CD4-positive, alpha-beta T cell treated with Interleukin-21 for 1 hour (primary cell): ENCODE results near the gene C1orf53.

Experiments used
- DNase-seq: peaks from one replicate; pipeline ENCODE4 v3.0.0-alpha.2; 2020

The C1orf53 gene

GRCh38 chr1:197908716-197909220 lies 6.3 kb downstream of the C1orf53 start:
- DNase-seq, result no peak

DNA sequence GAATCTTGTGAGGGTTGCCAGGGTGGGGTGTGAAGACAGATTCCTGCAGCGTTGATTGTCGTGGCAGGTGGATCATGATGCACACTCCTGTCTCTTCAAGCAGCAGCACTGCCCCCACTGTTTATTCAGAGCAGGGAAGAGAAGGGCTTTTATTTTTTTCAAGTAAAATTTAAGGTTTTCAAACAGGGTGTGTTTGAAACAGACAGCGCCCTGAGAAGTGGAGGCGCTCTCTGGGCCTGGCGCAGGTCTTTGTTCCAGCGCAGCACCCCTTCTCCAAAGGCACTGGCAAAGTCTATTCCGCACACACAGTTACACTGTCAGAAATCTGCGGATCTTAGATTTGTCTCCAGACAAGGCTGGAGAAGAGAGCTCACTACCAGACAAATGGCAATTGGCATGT lies 7.0 kb downstream of the C1orf53 start:
- no peak for DNase-seq

- DNase-seq, result no peak
Observed at GRCh38 chr1:197910120-197910991, 7.9 kb downstream of the C1orf53 start.

GRCh38 chr1:197911111-197911856 lies 8.9 kb downstream of the C1orf53 start:
- no peak for DNase-seq

GRCh38 chr1:197911857-197912696 lies 9.6 kb downstream of the C1orf53 start:
- no peak for DNase-seq

DNA sequence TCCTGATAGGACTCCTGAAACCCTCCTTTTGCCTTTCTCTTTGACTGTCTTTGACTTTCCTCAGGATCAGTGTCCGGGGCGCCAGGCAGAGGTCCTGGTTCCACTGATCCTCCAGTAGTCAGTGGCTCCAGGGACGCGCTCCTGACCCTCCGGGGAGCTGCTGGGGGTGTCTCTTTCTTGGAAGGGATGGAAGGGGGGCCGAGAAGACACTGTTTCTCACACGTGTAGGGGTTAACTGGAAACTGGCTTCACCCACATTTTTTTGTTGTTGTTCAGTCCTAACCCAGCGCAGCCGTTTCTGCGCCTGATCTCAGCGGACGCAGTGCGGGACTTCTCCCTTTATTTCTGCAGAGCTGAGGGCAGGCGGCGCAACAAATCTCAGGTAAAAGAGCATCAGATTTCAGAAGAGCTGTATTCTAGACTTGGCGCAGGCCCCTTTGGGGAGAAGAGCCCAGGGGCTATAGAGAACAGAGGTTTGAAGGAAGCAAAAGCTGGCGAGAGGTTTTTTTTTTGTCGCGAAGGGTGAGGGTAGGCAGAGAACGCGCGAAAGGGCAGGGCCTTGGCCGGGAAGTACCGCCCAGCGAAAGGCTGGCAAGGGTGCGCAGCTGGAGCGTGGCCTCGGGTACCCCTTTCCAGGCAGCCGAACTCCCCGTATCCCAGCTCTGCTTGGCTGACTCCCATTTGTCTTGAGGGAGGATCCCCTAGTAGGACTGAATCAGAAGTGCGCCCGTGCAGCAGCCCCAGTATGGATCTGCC lies 10.5 kb downstream of the C1orf53 start:
- no peak for DNase-seq

GRCh38 chr1:197913495-197914276 lies 11.3 kb downstream of the C1orf53 start:
- DNase-seq, result no peak

DNA sequence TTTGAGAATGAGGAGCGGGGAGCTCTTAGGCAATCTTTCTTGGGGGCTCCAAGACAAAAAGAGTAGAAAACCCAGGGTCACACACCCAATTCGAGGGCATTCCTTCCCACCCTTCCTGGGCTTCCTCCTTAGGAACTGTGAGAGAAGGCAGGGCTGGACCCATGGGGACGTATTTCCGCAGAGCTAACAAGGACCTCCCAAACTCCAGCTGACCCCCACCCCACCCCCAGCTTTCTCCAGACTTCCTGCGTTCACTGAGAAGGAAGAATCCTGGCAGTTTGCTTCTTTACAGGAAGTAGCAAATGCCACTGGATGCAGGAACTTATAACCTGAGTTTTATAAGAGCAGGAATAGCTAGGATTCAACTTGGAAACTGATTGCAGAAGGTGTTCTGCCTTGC lies 12.1 kb downstream of the C1orf53 start:
- DNase-seq, result no peak

DNA sequence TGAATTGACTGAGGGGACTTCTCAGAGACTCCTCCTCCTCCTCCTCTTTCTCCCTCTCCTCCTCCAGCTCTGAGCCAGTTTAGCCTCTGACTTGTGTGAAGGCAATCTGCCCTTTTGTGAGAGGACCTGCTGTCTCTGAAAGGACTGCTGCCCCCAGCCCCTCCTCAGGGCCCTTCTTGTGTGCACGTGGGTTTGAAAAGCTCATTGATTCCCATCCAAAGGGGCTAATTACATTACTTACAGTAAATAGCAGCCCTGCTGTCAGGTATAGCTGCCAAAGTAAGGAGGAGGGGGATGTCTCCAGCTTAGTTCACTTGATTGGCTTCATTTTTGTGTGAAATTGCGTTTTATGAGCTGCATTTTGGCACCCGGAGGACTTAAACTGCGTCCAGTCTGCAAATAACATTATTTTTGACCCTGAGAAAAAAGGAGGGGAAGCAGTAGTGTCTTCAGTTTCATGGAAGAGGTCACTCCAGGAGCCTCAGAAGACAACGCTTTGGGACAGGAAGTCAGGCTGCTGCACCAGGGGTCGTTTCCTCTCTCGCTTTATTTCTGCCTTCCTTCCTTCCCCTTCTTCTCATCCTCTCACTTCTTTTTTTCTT lies 12.9 kb downstream of the C1orf53 start:
- no peak for DNase-seq

DNA sequence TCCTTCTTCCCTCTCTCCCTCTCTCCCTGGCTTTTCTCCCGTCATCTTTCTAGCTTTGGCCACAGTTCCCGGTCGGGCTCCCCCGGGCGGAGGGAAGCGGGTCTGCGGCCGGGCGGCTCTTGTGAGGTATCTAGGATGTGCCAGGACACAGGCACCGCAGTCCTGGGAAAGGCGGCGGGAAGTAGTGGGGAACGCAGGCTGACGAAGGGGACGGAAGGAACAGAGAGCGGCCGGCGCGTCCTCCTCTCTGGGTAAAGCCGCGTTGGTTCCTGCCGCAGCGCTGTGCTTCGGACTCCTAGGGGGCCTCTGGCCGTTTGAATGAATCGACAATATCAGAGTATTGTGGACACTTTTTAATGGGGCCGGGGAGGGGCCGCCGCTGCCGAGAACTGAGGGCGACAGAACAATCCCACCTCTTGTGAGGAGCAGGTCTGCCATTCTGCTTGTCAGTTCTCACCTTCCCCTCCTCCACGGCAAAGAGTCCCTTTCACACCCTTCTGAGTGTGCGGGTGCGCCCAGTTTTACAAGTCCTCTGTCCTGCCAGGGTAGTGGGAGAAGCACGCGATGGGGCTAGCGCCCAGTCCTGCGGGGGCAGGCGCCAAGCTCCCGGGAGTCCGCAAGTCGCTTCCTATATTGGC lies 13.6 kb downstream of the C1orf53 start:
- no peak for DNase-seq

DNA sequence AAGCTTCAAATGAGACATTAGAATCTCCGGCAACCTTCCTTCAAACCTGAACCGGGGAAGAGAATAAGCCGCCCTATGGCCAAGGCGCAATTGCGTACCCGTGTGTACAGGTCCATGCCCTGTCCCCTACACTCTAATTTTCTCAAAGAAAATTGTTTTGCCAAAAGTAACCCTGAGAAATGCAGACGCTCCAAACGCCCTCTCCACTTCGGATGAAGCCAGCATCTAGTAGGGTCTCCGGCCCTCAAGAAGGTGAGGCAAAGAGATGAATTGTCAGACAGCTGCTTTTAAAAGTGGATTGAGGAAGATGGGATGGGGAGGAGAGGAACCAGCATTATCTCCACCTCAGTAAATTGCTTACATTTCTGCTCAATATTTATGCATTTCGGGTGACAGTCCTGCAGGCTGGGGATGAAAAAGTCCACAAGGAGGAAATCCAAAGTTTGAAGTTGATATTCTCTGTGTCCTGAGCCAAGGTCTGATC lies 14.1 kb downstream of the C1orf53 start:
- no peak for DNase-seq

DNA sequence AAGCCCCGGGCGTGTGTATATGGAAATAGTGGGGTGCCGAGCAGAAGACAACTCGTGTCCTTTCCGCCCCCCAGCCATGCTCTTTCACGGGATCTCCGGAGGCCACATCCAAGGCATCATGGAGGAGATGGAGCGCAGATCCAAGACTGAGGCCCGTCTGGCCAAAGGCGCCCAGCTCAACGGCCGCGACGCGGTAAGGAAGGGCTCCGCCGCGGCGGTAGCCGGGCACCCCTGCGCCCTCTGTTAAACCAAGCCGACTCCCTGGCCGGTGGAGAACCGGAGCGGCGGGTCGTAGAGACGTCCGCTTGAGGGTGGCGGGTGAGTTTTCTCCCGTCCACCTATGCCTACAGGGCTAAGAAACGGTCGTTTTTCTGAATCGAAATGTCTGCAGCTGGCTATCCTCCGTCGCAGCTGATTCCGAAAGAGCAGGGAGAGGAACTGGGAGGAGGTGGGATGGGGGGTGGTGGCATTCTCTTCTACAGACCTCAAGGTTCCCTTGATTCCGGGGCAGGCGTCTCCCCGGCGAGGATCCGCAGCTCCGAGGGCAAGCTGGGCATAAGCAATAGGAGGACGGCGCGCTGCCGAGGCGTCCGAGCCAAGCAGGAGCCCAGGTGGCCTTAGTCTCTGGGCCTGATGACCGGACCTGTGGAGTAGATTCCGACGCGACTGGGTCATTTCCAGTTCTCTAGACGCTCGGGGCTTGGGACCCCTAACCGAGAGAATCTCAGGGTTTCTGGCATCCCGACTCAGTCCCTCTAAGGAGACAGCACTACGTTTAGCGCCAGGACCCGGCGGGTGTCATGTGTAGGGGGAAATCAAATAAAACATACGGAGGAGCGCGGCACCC lies 15.6 kb downstream of the C1orf53 start:
- DNase-seq, result no peak

- DNase-seq, result no peak
Observed at GRCh38 chr1:197918807-197919345, 16.4 kb downstream of the C1orf53 start.

GRCh38 chr1:197919346-197920066 lies 17.1 kb downstream of the C1orf53 start:
- DNase-seq, result no peak

- no peak for DNase-seq
Observed at GRCh38 chr1:197920067-197920396, 17.6 kb downstream of the C1orf53 start.

DNA sequence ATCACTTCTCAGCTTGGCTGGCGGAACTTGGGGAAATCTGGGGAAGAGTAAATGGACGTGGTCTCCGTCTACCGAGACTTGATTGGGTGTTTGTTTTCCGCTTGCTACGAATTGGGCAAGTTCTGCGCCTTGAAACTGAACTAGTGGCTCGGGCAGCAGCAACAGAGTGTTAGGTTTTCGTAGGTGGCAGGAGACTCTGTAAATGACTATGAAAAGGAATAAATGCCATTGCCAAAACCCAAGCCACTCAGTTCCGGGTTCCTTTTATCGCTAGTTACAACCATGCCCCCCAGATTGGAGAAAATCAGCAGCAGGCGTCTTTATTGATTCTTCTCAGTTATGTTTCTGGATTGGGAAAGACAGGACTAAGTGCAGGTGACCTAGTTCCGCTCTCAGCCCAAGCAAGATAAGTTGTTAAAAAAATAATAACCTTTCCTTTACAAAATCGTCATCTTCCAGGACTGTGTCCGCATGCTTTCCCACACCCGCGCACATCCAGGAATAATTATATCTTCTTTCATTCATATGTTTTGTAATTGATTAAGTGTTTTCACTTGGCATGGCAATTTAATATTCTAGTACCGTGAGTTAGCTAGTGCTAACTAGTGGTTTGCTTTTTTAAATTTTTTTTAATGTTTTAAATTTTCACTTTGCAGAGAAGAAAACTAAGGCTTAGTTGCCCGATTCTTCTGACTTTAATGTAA lies 18.1 kb downstream of the C1orf53 start:
- no peak for DNase-seq

- DNase-seq, result no peak
Observed at GRCh38 chr1:197921235-197922069, 19.0 kb downstream of the C1orf53 start.
